GM12873 (cell line): ENCODE results near the gene PDZRN4.

Source experiments
- CTCF ChIP-seq: IDR thresholded peaks from 2 replicates; pipeline ENCODE4 v1.5.1; 2012; ENCODE audit warnings: low read depth, mild to moderate bottlenecking, moderate library complexity, low read length, control low read depth; ENCODE audit not compliant: insufficient read depth; ENCODE audit errors: missing control alignments

The PDZRN4 gene

GRCh38 chr12:41566703-41567102 lies 378.6 kb downstream of the PDZRN4 start:
- TF ChIP-seq CTCF: no peak

GRCh38 chr12:41573445-41573844 lies 385.3 kb downstream of the PDZRN4 start:
- no peak for TF ChIP-seq CTCF

GRCh38 chr12:41576925-41577324 lies 388.8 kb downstream of the PDZRN4 start:
- no peak for TF ChIP-seq CTCF

DNA sequence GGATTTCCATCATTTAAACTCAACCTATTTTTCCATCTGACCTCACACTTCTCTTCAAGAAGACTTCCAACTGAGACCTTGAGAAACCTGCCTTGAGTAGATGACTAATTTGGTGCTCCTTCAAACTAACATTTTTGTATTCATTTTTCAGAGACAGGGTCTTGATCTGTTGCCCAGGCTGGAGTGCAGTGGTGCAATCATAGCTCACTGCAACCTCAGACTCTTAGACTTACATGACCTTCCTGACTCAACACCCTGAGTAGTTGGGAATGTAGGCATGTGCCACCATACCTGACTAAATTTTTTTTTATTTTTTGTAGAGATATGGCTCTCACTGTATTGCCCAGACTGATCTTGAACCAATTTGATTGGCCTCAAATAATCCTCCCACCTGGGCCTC lies 389.9 kb downstream of the PDZRN4 start:
- no peak for TF ChIP-seq CTCF

DNA sequence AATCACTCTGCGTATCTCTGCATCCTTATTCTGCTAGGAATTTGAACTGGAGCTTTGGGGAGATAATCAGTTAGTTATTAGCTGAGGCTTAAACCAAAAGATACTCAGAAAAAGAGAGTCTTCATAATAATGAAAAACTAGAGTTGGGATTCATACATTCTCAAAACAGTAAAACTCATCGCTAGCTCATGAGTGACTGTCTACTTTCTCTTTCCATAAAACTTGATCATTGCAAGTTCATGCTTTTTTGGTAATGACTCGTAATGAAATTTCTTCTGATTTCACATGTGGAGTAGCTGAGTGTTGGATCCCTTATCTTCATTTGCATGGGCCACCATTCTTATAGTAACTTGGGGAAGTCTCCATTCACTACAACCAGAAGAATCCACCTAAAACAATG lies 397.7 kb downstream of the PDZRN4 start:
- TF ChIP-seq CTCF: no peak

- no peak for TF ChIP-seq CTCF
These were observed 399.5 kb downstream of the PDZRN4 start for GRCh38 chr12:41587574-41587973.

DNA sequence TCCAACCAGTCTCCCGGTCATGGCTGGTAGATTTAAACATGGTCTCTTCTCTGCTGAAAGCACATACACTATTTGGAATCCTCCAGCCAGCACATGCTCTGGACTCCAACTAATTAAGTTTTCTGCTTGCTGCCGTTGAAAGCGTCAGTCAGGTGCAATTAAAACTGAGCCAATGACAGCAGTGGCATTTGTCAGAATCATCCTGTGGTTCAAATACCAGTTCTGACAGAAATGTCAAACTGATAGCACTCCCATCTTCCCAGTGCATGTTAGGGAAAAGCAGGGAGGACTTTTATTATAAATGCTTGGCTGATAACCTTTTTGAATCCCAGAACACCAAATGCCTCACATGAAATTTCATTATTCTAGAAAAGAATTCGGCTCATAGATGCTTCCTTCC lies 401.8 kb downstream of the PDZRN4 start:
- no peak for TF ChIP-seq CTCF

GRCh38 chr12:41596190-41596589 lies 408.1 kb downstream of the PDZRN4 start:
- TF ChIP-seq CTCF: no peak
